DND-41 (cell line): ENCODE measurements around the gene GATA5.

Source experiments
- CTCF ChIP-seq: IDR thresholded peaks from 2 replicates; pipeline ENCODE4 v1.5.1; 2012; ENCODE audit warnings: borderline replicate concordance, low read length, moderate library complexity, mild to moderate bottlenecking; ENCODE audit not compliant: poor library complexity, severe bottlenecking; ENCODE audit errors: extremely low read depth
- EZH2 ChIP-seq: IDR thresholded peaks from 3 replicates; pipeline ENCODE4 v1.6.1; 2012; ENCODE audit warnings: borderline replicate concordance, low read depth, mild to moderate bottlenecking, moderate library complexity, low read length, inconsistent platforms; ENCODE audit not compliant: severe bottlenecking

- no peak for TF ChIP-seq CTCF
- no peak for TF ChIP-seq EZH2
Observed at GRCh38 chr20:62449951-62450691, 25.7 kb downstream of the GATA5 start.
